HL-60 (cell line): ENCODE results near the gene TERT.

Experiments used
- GABPA ChIP-seq: IDR thresholded peaks from 2 replicates; pipeline ENCODE4 v1.6.1; 2012; ENCODE audit warnings: low read depth
- POLR2AphosphoS5 ChIP-seq: IDR thresholded peaks from 2 replicates; pipeline ENCODE4 v1.6.1; 2012; ENCODE audit warnings: low read depth
- TF ChIP-seq, protein P1 (sequence below): IDR thresholded peaks from one replicate; pipeline ENCODE4 v1.5.1; 2011; ENCODE audit warnings: low read length, control low read depth, inconsistent platforms; ENCODE audit not compliant: insufficient read depth
- TF ChIP-seq, protein P2 (sequence below): IDR thresholded peaks from 2 replicates; pipeline ENCODE4 v1.6.1; 2012; ENCODE audit warnings: low read depth; ENCODE audit not compliant: insufficient replicate concordance

DNA sequence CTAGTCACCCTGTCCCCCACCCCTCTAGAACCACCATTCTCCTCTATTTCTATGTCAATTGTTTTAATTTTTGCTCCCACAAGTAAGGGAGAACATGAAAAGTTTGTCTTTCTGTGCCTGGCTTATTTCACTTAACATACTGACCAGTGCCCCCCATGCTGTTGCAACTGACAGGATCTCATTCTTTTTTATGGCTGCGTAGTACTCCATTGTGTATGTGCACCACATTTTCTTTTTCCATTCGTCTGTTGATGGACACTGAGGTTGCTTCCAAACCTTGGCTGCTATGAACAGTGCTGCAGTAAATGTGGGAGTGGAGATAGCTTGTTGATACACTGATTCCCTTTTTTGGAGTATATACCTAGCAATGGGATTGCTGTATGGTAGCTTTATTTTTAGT, 7.4 kb upstream of the TERT start:
- TF ChIP-seq, protein P1, sequence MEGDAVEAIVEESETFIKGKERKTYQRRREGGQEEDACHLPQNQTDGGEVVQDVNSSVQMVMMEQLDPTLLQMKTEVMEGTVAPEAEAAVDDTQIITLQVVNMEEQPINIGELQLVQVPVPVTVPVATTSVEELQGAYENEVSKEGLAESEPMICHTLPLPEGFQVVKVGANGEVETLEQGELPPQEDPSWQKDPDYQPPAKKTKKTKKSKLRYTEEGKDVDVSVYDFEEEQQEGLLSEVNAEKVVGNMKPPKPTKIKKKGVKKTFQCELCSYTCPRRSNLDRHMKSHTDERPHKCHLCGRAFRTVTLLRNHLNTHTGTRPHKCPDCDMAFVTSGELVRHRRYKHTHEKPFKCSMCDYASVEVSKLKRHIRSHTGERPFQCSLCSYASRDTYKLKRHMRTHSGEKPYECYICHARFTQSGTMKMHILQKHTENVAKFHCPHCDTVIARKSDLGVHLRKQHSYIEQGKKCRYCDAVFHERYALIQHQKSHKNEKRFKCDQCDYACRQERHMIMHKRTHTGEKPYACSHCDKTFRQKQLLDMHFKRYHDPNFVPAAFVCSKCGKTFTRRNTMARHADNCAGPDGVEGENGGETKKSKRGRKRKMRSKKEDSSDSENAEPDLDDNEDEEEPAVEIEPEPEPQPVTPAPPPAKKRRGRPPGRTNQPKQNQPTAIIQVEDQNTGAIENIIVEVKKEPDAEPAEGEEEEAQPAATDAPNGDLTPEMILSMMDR: no peak
- TF ChIP-seq, protein P2, sequence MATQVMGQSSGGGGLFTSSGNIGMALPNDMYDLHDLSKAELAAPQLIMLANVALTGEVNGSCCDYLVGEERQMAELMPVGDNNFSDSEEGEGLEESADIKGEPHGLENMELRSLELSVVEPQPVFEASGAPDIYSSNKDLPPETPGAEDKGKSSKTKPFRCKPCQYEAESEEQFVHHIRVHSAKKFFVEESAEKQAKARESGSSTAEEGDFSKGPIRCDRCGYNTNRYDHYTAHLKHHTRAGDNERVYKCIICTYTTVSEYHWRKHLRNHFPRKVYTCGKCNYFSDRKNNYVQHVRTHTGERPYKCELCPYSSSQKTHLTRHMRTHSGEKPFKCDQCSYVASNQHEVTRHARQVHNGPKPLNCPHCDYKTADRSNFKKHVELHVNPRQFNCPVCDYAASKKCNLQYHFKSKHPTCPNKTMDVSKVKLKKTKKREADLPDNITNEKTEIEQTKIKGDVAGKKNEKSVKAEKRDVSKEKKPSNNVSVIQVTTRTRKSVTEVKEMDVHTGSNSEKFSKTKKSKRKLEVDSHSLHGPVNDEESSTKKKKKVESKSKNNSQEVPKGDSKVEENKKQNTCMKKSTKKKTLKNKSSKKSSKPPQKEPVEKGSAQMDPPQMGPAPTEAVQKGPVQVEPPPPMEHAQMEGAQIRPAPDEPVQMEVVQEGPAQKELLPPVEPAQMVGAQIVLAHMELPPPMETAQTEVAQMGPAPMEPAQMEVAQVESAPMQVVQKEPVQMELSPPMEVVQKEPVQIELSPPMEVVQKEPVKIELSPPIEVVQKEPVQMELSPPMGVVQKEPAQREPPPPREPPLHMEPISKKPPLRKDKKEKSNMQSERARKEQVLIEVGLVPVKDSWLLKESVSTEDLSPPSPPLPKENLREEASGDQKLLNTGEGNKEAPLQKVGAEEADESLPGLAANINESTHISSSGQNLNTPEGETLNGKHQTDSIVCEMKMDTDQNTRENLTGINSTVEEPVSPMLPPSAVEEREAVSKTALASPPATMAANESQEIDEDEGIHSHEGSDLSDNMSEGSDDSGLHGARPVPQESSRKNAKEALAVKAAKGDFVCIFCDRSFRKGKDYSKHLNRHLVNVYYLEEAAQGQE: no peak
- TF ChIP-seq GABPA (no peak), POLR2AphosphoS5 (no peak)
